H9 (cell line): ENCODE data around the gene CACNG8. TPM values are rescaled to one million over a fixed set of nuclear protein-coding genes. Genes with fewer than 3 reads are reported as not detected.

Experiments used
- DNase-seq: peaks from one replicate; pipeline ENCODE4 v3.0.0-alpha.2; 2017
- H2AFZ ChIP-seq: one replicate; pipeline ENCODE4 v1.6.1; 2013; ENCODE audit warnings: mild to moderate bottlenecking, low read length, control low read depth, moderate library complexity
- H2AK5ac ChIP-seq: 2 replicates; pipeline ENCODE4 v1.6.1; 2013; ENCODE audit warnings: low read length, control low read depth, mixed read lengths; ENCODE audit not compliant: insufficient read length
- H2BK120ac ChIP-seq: one replicate; pipeline ENCODE4 v1.6.1; 2013; ENCODE audit warnings: low read depth, mild to moderate bottlenecking, low read length, control low read depth, inconsistent platforms; ENCODE audit not compliant: poor library complexity, severe bottlenecking
- H2BK12ac ChIP-seq: 2 replicates; pipeline ENCODE4 v1.6.1; 2013; ENCODE audit warnings: low read length, control low read depth, mixed read lengths, low read depth; ENCODE audit not compliant: insufficient read length
- H2BK15ac ChIP-seq: 2 replicates; pipeline ENCODE4 v1.6.1; 2013; ENCODE audit warnings: low read depth, low read length, control low read depth
- H2BK20ac ChIP-seq: one replicate; pipeline ENCODE4 v1.6.1; 2013; ENCODE audit warnings: low read depth, mild to moderate bottlenecking, low read length, control low read depth, inconsistent platforms; ENCODE audit not compliant: poor library complexity, severe bottlenecking
- H2BK5ac ChIP-seq: 2 replicates; pipeline ENCODE4 v1.6.1; 2013; ENCODE audit warnings: low read length, control low read depth, mixed read lengths; ENCODE audit not compliant: insufficient read length
- H3K14ac ChIP-seq: 2 replicates; pipeline ENCODE4 v1.6.1; 2013; ENCODE audit warnings: low read length, control low read depth; ENCODE audit not compliant: insufficient read depth
- H3K18ac ChIP-seq: 2 replicates; pipeline ENCODE4 v1.6.1; 2013; ENCODE audit warnings: low read depth, mild to moderate bottlenecking, mixed read lengths, low read length, control low read depth; ENCODE audit not compliant: insufficient read length
- H3K23ac ChIP-seq: 2 replicates; pipeline ENCODE4 v1.6.1; 2013; ENCODE audit warnings: low read length, control low read depth, mixed read lengths, low read depth; ENCODE audit not compliant: insufficient read length
- H3K23me2 ChIP-seq: 2 replicates; pipeline ENCODE4 v1.6.1; 2013; ENCODE audit warnings: low read depth, mild to moderate bottlenecking, mixed read lengths, low read length, control low read depth; ENCODE audit not compliant: insufficient read length, poor library complexity, severe bottlenecking
- H3K27ac ChIP-seq: 2 replicates; pipeline ENCODE4 v1.5.1; 2013; ENCODE audit warnings: low read length, control low read depth, mixed read lengths, low read depth; ENCODE audit not compliant: insufficient read length
- H3K27me3 ChIP-seq: 2 replicates; pipeline ENCODE4 v1.6.1; 2013; ENCODE audit warnings: low read length, control low read depth, inconsistent platforms; ENCODE audit not compliant: insufficient read depth
- H3K4ac ChIP-seq: 2 replicates; pipeline ENCODE4 v1.6.1; 2013; ENCODE audit warnings: low read depth, mild to moderate bottlenecking, control low read depth, inconsistent platforms, low read length, moderate library complexity
- H3K4me1 ChIP-seq: 2 replicates; pipeline ENCODE4 v1.6.1; 2013; ENCODE audit warnings: low read length, control low read depth, inconsistent platforms; ENCODE audit not compliant: insufficient read depth
- H3K4me2 ChIP-seq: 2 replicates; pipeline ENCODE4 v1.6.1; 2013; ENCODE audit warnings: low read length, control low read depth, mixed read lengths; ENCODE audit not compliant: insufficient read length, insufficient read depth
- H3K56ac ChIP-seq: 2 replicates; pipeline ENCODE4 v1.6.1; 2013; ENCODE audit warnings: low read depth, mild to moderate bottlenecking, mixed read lengths, low read length, control low read depth; ENCODE audit not compliant: insufficient read length
- H3K79me1 ChIP-seq: 2 replicates; pipeline ENCODE4 v1.6.1; 2013; ENCODE audit warnings: low read depth, mild to moderate bottlenecking, moderate library complexity, low read length, control low read depth, inconsistent platforms; ENCODE audit not compliant: insufficient read depth, poor library complexity, severe bottlenecking
- H3K79me2 ChIP-seq: 2 replicates; pipeline ENCODE4 v1.6.1; 2013; ENCODE audit warnings: low read length, control low read depth, inconsistent platforms; ENCODE audit not compliant: insufficient read depth
- H3K9ac ChIP-seq: 2 replicates; pipeline ENCODE4 v1.6.1; 2013; ENCODE audit warnings: low read length, control low read depth, mixed read lengths; ENCODE audit not compliant: insufficient read length; ENCODE audit errors: extremely low read depth
- H3K9me3 ChIP-seq: one replicate; pipeline ENCODE4 v1.6.1; 2013; ENCODE audit warnings: low read depth, low read length, inconsistent platforms; ENCODE audit not compliant: control insufficient read depth
- H3T11ph ChIP-seq: one replicate; pipeline ENCODE4 v1.6.1; 2013; ENCODE audit warnings: mild to moderate bottlenecking, low read length, control low read depth, inconsistent platforms
- H4K20me1 ChIP-seq: one replicate; pipeline ENCODE4 v1.6.1; 2013; ENCODE audit not compliant: control insufficient read depth, insufficient read length, insufficient read depth
- H4K5ac ChIP-seq: 2 replicates; pipeline ENCODE4 v1.6.1; 2013; ENCODE audit warnings: low read depth, mild to moderate bottlenecking, mixed read lengths, low read length, control low read depth; ENCODE audit not compliant: insufficient read length
- H4K8ac ChIP-seq: replicated peaks from 2 replicates; pipeline ENCODE4 v1.6.1; 2013; ENCODE audit warnings: low read length, control low read depth, mixed read lengths, low read depth; ENCODE audit not compliant: insufficient read length
- H4K91ac ChIP-seq: 2 replicates; pipeline ENCODE4 v1.6.1; 2013; ENCODE audit warnings: low read depth, mild to moderate bottlenecking, moderate library complexity, mixed read lengths, low read length, control low read depth; ENCODE audit not compliant: insufficient read length
- H3K27ac Mint-ChIP-seq, 3 experiments: 2 replicates in 2 of 3; 3 replicates in 1 of 3; pipeline ENCODE4 v1.8.0; 2020 to 2021; ENCODE audit warnings: mixed read lengths in 3 of 3, mild to moderate bottlenecking in 1 of 3, moderate library complexity in 1 of 3
- H3K27me3 Mint-ChIP-seq: 2 replicates; pipeline ENCODE4 v1.8.0; 2021; ENCODE audit warnings: low read depth, mild to moderate bottlenecking, moderate library complexity, mixed read lengths
- H3K36me3 Mint-ChIP-seq, 3 experiments: 2 replicates in 2 of 3; 3 replicates in 1 of 3; pipeline ENCODE4 v1.8.0; 2020 to 2021; ENCODE audit warnings: low read depth in 3 of 3, mixed read lengths in 3 of 3; ENCODE audit not compliant: insufficient read depth in 1 of 3
- H3K4me1 Mint-ChIP-seq, 2 experiments: 2 replicates each; pipeline ENCODE4 v1.8.0; 2020; ENCODE audit warnings: mixed read lengths in 2 of 2
- H3K4me3 Mint-ChIP-seq, 2 experiments: 2 replicates in 1 of 2; 3 replicates in 1 of 2; pipeline ENCODE4 v1.8.0; 2020 to 2021; ENCODE audit warnings: mild to moderate bottlenecking in 2 of 2, mixed read lengths in 2 of 2, moderate library complexity in 1 of 2
- H3K9me3 Mint-ChIP-seq, 2 experiments: 2 replicates in 1 of 2; 3 replicates in 1 of 2; pipeline ENCODE4 v1.8.0; 2020; ENCODE audit warnings: mild to moderate bottlenecking in 2 of 2, mixed read lengths in 2 of 2, moderate library complexity in 1 of 2
- WGBS: extraction: QIAGEN DNeasy Blood & Tissue Kit; methylation state at CpG from one replicate; pipeline ENCODE4 v1.1.7; 2013; ENCODE audit warnings: missing lambda C conversion rate, low lambda C conversion rate, mixed read lengths; ENCODE audit not compliant: insufficient read length; ENCODE audit errors: extremely low coverage; 5-methylcytosine and 5-hydroxymethylcytosine counted together
- total RNA-seq: library from RNA; stranded (reverse); gene quantifications from 2 replicates; pipeline ENCODE4 v1.2.1, GENCODE V29; 2021
- TF ChIP-seq, protein P1 (sequence below): fragments of 200-600 bp; sonication (generic); conservative IDR thresholded peaks from 3 replicates; pipeline ENCODE4 v1.8.0; 2021; ENCODE audit warnings: antibody characterized with exemption, mild to moderate bottlenecking

CACNG8 gene
- total RNA-seq, 1 experiment from 2014 or later = 7.1 TPM

DNA sequence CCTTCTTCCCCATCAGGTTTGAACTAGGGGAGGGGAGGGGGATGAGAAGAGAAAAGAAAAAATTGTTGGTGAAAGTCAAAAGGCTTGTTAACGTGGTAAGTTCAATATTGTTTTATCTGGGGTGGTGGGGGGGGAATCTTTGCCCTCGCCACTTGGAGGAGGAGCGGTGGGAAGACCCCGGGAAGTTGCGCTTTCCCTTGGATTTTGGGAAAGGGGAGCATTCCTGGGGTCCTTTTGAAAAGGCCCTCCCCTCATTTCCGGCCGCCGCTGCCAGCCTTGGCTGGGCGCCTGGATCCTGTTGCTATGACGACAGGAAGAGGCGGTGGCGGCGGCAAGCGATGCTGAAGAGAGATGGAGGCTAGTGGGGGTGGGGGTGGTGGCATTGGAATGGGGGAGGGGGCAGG lies 4.6 kb upstream of the CACNG8 start:
- H4K8ac ChIP-seq = no peak overlapping the region
- no peak overlapping the region for H2BK5ac ChIP-seq
- H3K56ac ChIP-seq = no peak overlapping the region
- peak; percentile 80 for DNase-seq
- WGBS = no CpG with 5 or more reads among the region's 14 CpGs
- peak overlapping the region; percentile 75 for H2BK120ac ChIP-seq
- no peak overlapping the region for H2BK15ac ChIP-seq
- no peaks in the 10 kb centered on the region; the same call in 1 of the 2 replicates for H3K27me3 ChIP-seq
- H3K9ac ChIP-seq = no peak overlapping the region
- peak overlapping the region; percentile 65 for H2BK20ac ChIP-seq
- H4K20me1 ChIP-seq = no peaks in the 10 kb centered on the region
- no peaks in the 10 kb centered on the region for H3K79me2 ChIP-seq
- no peaks in the 10 kb centered on the region for H3K79me1 ChIP-seq
- no peak overlapping the region; the same call in 1 of the 2 replicates for H3K14ac ChIP-seq
- H2AK5ac ChIP-seq = no peak overlapping the region
- peak overlapping the region; percentile 73 for H3K18ac ChIP-seq
- H3K4me3 Mint-ChIP-seq = peak overlapping the region; percentile 32 to 94
- no peak overlapping the region for H3K27ac ChIP-seq
- H3K4ac ChIP-seq = no peak overlapping the region
- no peak overlapping the region for H4K91ac ChIP-seq
- H3K23me2 ChIP-seq = peaks cover 42% of the 10 kb centered on the region
- H3K23ac ChIP-seq = no peak overlapping the region
- H3K4me2 ChIP-seq = peak overlapping the region; percentile 99
- H3K4me1 ChIP-seq = peaks cover 5% of the 10 kb centered on the region
- peak overlapping the region; percentile 21 for H2BK12ac ChIP-seq
- H3K27ac Mint-ChIP-seq = peak overlapping the region in 2 of 3 experiments; percentile 67 to 75; a peak in 4 of 7 replicates
- peaks cover 0 to 4% (median 0%) of the 10 kb centered on the region in 3 experiments; a peak in 2 of 7 replicates for H3K36me3 Mint-ChIP-seq
- peak overlapping the region; percentile 96 for H3T11ph ChIP-seq
- H4K5ac ChIP-seq = no peak overlapping the region
- H2AFZ ChIP-seq = no peak overlapping the region
- H3K4me1 Mint-ChIP-seq = peaks cover 44 to 59% of the 10 kb centered on the region in 2 experiments
- H3K9me3 Mint-ChIP-seq = peaks cover 0 to 3% of the 10 kb centered on the region in 2 experiments; a peak in 1 of 5 replicates
- H3K27me3 Mint-ChIP-seq = peaks cover 53% of the 10 kb centered on the region
- TF ChIP-seq, protein P1, sequence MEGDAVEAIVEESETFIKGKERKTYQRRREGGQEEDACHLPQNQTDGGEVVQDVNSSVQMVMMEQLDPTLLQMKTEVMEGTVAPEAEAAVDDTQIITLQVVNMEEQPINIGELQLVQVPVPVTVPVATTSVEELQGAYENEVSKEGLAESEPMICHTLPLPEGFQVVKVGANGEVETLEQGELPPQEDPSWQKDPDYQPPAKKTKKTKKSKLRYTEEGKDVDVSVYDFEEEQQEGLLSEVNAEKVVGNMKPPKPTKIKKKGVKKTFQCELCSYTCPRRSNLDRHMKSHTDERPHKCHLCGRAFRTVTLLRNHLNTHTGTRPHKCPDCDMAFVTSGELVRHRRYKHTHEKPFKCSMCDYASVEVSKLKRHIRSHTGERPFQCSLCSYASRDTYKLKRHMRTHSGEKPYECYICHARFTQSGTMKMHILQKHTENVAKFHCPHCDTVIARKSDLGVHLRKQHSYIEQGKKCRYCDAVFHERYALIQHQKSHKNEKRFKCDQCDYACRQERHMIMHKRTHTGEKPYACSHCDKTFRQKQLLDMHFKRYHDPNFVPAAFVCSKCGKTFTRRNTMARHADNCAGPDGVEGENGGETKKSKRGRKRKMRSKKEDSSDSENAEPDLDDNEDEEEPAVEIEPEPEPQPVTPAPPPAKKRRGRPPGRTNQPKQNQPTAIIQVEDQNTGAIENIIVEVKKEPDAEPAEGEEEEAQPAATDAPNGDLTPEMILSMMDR = no peak
- H3K9me3 ChIP-seq = no peaks in the 10 kb centered on the region
